HG02870 (cell line): ENCODE results near the gene JAZF1.

Experiments
- ATAC-seq: cut with Tn5 transposase; IDR thresholded peaks from one replicate; pipeline ENCODE4 v1.9.1; 2021; ENCODE audit warnings: mild to moderate bottlenecking, moderate library complexity; ENCODE audit not compliant: unreplicated experiment

The JAZF1 gene

DNA sequence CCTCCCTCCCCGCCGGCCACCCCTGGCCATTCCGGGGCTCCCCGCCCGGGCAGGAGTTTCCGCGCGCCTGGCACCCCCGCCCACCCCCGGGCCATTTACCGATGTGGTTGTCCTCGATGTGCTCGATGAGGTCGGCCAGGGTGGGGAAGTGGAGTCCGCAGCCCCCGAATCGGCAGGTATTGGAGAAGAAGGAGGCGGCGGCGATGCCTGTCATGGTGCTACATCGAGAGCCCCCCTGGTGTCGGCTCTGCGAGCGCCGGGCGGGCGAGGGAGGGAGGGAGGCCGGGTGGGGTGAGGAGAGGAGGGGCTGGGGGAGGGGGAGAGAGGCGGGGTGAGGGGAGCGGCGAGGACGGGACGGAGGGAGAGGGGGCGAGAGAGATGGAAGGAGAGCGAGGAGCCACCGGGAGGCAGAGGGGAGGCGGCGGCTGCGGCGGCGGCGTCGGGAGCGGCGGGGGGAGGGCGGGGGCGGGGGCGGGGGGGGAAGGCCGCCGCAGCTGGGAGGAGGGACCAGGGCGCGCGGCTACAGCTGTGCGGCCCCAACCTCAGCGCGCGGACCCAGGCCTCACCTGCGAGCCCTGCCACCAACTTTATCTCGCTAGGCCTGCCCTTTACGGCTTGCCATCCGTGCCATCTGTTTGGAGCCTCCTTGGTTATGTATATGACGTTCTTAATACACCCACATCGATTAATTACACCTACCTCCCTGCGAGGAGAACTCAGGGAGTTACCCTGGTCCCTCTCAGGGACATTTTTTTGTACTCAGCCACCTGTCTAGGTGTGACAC lies at the start of gene JAZF1:
Gene JAZF1, minus strand, starts transcription at position 432 of the 784 bp plus-strand sequence.
- ATAC-seq, result no peak

- no peak for ATAC-seq
These were observed 49.7 kb upstream of the JAZF1 start for GRCh38 chr7:28230261-28230660.

DNA sequence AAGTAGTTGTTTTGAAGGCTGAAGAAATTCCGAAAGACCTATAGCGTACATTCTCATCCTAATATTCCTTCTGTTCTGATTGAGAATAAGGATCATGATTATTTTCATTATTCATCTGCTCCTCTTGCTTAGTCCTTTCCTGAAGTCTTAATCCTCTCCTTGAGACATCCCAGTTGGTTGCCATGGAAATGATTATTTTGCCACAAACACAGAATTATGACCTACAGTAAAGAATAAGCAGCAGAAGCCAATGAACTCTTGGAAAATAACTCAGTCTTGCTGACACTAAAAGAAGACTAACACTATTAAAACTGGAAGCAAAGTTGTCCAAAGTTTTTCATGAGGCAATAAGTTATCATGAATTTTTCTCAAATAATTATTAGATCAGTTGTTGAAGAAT lies 47.8 kb upstream of the JAZF1 start:
- no peak for ATAC-seq

DNA sequence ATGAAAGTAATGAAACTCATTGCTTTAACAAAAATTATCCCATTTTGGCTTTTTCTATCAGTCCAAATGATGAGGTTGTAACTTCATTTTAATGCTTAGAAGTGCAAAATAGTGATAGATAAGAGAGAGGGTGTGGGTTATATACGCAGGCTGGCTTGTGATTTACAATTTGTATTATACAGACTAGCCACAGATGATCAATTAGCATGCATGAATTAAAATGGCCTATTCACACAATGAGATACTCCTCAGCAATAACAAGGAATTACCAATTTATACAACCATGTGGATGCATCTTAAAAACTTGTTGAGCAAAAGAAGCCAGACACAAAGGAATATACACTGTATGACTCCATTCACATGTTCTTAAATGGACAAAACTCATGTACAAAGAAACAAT lies 45.4 kb upstream of the JAZF1 start:
- ATAC-seq, result no peak

DNA sequence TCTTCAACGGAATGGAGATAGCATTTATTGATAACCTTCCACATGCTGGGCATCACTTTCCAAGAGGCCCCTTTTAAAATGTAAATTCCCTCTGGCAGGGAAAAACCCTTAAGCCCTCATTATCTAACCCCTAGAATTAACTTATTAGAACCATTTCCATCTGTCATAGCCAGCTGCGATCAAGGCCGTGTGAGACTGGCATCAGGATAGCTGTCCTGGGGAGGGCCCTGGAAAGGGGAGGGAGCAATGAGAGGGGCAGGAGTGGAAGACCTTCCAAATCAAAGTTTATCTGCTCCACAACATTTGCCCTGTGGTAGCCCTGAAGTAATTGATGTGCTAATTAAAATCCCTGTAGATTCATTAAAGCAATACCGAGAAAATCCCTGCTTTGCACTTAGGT lies 45.0 kb upstream of the JAZF1 start:
- ATAC-seq, result no peak

DNA sequence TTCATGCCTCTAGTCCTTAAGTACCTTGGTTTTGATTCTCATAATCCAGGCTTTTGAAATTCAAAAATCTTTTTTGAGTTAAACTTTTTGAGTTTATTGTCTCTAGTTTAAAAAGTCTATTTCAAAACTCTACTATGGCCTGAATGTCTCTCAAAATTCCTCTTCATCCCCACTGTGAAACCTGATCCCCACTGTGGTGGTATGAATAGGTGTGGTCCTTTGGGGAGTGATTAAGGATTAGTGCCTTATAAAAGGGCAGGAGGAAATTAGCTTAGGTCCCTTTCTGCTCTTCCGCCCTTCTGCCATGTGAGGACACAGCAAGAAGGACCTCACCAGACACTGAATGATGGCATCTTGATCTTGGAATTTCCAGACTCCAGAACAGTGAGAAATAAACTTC lies 44.1 kb upstream of the JAZF1 start:
- no peak for ATAC-seq

DNA sequence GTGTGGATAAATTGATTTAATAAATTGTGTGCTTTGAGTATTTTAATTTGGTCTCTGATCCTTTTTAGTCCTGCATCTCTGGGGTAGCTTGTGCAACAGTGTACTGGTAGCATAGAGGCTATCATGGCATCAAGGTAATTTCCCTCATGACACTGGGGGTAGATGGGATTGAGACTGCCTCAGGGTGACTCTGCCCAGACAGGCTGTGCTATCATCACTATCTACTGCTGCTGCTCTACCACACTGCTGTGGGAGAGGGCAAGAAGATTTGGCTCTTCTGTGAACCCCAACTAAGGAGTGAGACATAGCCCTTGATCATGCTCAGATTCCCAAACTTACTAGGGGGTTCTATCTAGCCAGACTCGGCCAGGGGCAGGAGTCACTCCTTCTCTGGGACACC lies 43.6 kb upstream of the JAZF1 start:
- no peak for ATAC-seq

- ATAC-seq, result no peak
These were observed 42.0 kb upstream of the JAZF1 start for GRCh38 chr7:28222636-28223035.

DNA sequence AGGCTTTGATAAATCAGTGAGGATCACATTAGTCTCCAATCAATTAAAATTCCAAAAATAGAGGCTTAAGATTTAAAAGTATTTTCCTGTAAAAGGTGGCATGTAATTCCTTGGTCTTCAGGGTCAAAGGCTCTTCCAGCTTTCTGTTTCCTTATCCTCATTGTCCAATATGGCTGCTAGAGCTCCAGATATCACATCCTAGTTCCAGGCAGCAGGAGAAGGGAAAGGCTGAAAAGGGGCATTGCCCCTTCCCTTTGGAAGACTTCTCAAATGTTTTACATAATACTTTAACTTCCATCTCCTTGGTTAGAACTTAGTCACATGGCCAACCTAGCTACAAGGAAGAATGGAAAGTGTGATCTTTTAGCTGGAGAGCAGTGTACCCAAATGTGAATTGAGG lies 39.2 kb upstream of the JAZF1 start:
- ATAC-seq, result no peak

- no peak for ATAC-seq
These were observed 36.5 kb upstream of the JAZF1 start for GRCh38 chr7:28217143-28217542.

DNA sequence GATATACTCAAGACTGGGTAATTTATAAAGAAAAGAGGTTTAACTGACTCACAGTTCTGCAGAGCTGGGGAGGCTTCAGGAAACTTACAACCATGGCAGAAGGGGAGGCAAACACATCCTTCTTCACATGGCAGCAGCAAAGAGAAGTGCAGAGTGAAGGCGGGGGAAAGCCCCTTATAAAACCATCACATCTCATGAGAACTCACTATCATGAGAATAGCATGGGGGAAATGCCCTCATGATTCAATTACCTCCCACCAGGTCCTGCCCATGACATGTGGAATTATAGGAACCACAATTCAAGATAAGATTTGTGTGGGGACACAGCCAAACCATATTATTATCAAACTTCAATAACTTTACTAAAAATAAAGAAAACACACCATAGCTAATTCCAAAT lies 30.4 kb upstream of the JAZF1 start:
- ATAC-seq, result no peak

- ATAC-seq, result no peak
These were observed 27.9 kb upstream of the JAZF1 start for GRCh38 chr7:28208506-28208905.

- ATAC-seq, result no peak
These were observed 27.0 kb upstream of the JAZF1 start for GRCh38 chr7:28207486-28208158.

DNA sequence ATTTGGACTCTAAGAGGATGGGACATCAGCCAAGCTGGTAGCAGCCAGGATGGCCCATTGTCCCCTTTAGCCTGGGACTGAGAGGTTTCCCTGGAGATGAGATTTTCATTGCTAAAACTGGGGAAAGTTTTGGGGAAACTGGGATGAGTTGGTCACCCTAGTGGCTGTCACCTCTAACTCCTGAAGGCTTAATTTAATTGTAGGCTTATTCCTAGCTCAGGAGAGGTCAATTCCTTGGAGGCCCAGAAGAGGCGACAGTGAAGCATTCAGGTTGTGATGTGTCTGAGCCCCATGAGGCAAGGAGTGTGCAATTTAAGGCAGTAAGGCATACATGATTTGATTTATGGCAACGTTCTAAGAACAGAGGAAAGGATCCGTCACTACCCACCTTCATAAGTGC lies 24.9 kb upstream of the JAZF1 start:
- no peak for ATAC-seq

DNA sequence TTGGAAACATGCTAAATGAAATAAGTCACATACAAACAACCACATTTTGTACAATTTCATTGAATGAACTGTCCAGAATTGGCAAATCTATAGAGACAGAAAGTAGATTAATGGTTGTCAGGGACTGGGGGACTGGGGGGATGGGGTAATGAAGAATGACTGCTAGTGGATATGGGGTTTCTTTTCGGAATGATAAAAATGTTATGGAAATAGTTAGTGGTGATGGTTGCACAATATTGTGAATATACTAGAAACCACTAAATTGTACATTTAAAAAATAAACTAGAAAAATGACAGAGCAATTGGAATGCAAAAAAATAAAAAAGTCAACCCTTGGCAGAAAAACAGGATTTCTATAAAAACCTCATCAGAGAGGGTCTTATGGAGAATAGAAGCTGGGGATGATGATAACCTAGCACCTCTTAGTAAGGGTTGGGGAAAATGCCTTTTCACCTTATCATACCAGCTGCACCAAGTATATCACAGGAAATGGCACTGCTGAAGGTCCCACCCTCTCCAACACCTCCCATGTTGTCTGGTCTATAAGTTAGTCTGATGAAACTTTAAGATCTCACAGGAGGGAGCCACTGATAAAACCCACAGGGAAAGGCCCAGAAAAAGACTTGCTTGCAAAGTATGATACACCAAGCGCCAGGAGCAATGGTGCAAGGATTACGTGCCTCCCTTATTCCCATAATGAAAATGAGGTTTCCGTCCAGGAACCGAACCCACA lies 23.1 kb upstream of the JAZF1 start:
- ATAC-seq, result no peak

DNA sequence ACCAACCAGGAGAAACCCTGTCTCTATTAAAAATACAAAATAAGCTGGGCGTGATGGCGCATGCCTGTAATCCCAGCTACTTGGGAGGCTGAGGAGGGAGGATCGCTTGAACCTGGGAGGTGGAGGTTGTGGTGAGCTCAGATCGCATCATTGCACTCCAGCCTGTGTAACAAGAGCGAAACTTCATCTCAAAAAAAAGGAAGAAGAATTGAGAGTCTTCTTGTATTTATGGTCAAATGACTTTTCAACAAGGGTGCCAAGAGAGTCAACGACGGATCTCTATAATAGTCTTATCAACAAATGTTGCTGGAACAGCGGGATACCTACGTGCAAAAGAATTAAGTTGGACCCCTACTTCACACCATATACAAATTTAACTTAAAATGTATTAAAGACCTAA lies 21.6 kb upstream of the JAZF1 start:
- no peak for ATAC-seq

GRCh38 chr7:28201131-28201530 lies 20.5 kb upstream of the JAZF1 start:
- ATAC-seq, result no peak

GRCh38 chr7:28200598-28200997 lies 20.0 kb upstream of the JAZF1 start:
- no peak for ATAC-seq

DNA sequence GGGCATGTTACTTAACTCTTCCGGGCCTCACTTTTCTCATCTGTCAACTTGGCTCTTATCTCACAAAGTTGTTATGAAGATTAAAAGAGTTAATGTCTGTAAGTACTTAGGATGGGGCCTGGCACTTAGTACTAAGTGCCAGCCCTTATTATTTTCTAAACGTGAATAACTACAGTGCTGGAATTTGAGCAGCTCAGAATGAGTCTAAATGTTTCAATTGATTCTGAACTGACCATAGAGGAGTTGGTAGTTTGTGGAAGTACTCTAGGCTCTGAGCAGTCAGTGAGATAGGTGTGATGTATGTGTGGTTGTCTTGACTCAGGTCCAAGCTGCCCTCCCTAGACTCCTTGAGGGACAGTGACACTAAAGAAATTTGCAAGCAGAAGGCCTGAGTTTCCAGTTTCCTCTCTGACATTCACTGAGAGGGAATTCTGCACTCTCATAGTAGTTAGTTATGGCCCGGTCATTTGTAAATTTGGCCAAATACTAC lies 18.5 kb upstream of the JAZF1 start:
- ATAC-seq, result no peak

- no peak for ATAC-seq
These were observed 15.5 kb upstream of the JAZF1 start for GRCh38 chr7:28195910-28196620.
